Occipital lobe (tissue), 2 donors: Measurements from ENCODE around the gene REEP1. TPM values are rescaled to one million over a fixed set of nuclear protein-coding genes. Genes with fewer than 3 reads are reported as not detected.
A peak's percentile ranks its signal among the peaks of the same experiment; 100 is the strongest.

ENCODE experiments used
- DNase-seq: peaks from one replicate; lab custom pipeline; 2025; lab: John Stamatoyannopoulos, UW
- total RNA-seq: library from RNA; depleted of rRNA; stranded (reverse); fragments of >200 nt; gene quantifications from one replicate; pipeline ENCODE4 v1.2.3, GENCODE V29; 2014

The REEP1 gene
- total RNA-seq, 1 donor from 2014 or later: 156 TPM

GRCh38 chr2:86307431-86307830 is 30.0 kb downstream of the REEP1 start:
- DNase-seq: no peak

- DNase-seq: no peak
These were observed 31.5 kb downstream of the REEP1 start for GRCh38 chr2:86305915-86306254.

- DNase-seq: no peak
These were observed 32.1 kb downstream of the REEP1 start for GRCh38 chr2:86305195-86305914.

- no peak for DNase-seq
These were observed 33.0 kb downstream of the REEP1 start for GRCh38 chr2:86304416-86304815.

GRCh38 chr2:86302320-86302719 is 35.1 kb downstream of the REEP1 start:
- DNase-seq: no peak

GRCh38 chr2:86301711-86302202 is 35.7 kb downstream of the REEP1 start:
- DNase-seq: no peak

- DNase-seq: no peak
These were observed 36.4 kb downstream of the REEP1 start for GRCh38 chr2:86301009-86301408.

- no peak for DNase-seq
These were observed 36.9 kb downstream of the REEP1 start for GRCh38 chr2:86300496-86300895.

- DNase-seq: peak; percentile 50
These were observed 38.7 kb downstream of the REEP1 start for GRCh38 chr2:86298411-86299390.

GRCh38 chr2:86297382-86298147 is 39.9 kb downstream of the REEP1 start:
- no peak for DNase-seq

GRCh38 chr2:86296947-86297346 is 40.5 kb downstream of the REEP1 start:
- no peak for DNase-seq

GRCh38 chr2:86295066-86295465 is 42.4 kb downstream of the REEP1 start:
- DNase-seq: no peak

- DNase-seq: no peak
These were observed 43.8 kb downstream of the REEP1 start for GRCh38 chr2:86293612-86294011.

- DNase-seq: no peak
These were observed 44.6 kb downstream of the REEP1 start for GRCh38 chr2:86292571-86293515.

- no peak for DNase-seq
These were observed 46.1 kb downstream of the REEP1 start for GRCh38 chr2:86291328-86291662.

GRCh38 chr2:86290596-86291327 is 46.7 kb downstream of the REEP1 start:
- DNase-seq: no peak

GRCh38 chr2:86286516-86286915 is 50.9 kb downstream of the REEP1 start:
- no peak for DNase-seq

- DNase-seq: no peak
These were observed 51.4 kb downstream of the REEP1 start for GRCh38 chr2:86285981-86286380.

- no peak for DNase-seq
These were observed 51.9 kb downstream of the REEP1 start for GRCh38 chr2:86285571-86285970.

- no peak for DNase-seq
These were observed 52.4 kb downstream of the REEP1 start for GRCh38 chr2:86284987-86285386.
